ENCODE measurements around the gene IRGQ. TPM values are rescaled to one million over a fixed set of nuclear protein-coding genes. Genes with fewer than 3 reads are reported as not detected.
"Not testable (repeated sequence)": the region's sequence is repeated elsewhere in the genome, so short reads cannot be mapped to it uniquely, and the experiment has no call there.

Gene IRGQ
- total RNA-seq, 1 donor from 2014 or later, result 27.4 TPM

GRCh38 chr19:43589277-43589676, 6.7 kb downstream of the IRGQ start:
- peaks cover 8% of the 10 kb centered on the region for H3K4me1 Mint-ChIP-seq
- no peaks in the 10 kb centered on the region for H3K9me3 Mint-ChIP-seq
- H3K9ac ChIP-seq, result no peak overlapping the region
- H3F3A ChIP-seq (ENCODE audit: low read depth), result peaks cover 7% of the 10 kb centered on the region
- peaks cover 17% of the 10 kb centered on the region for H4K20me1 ChIP-seq (ENCODE audit: low read depth)
- H3K4me3 ChIP-seq, result no peak overlapping the region
- no peaks in the 10 kb centered on the region for H3K4me1 ChIP-seq
- peaks cover 25% of the 10 kb centered on the region for H3K36me3 Mint-ChIP-seq
- no peak overlapping the region for H3K27ac ChIP-seq
- TF ChIP-seq CTCF (IDR thresholded peaks at IDR 0.05) (no peak), EZH2phosphoT487 (IDR thresholded peaks at IDR 0.05) (no peak), EZH2 (IDR thresholded peaks at IDR 0.05) (no peak)
- H2AFZ ChIP-seq (replicated peaks), result no peak overlapping the region
- DNase-seq (ENCODE audit: low spot score), result no peak
- peaks cover 11% of the 10 kb centered on the region for H3K79me2 ChIP-seq (ENCODE audit: low read depth)
- H3K9me3 ChIP-seq (ENCODE audit: low read depth), result no peaks in the 10 kb centered on the region
- H3K36me3 ChIP-seq, result no peaks in the 10 kb centered on the region
- H3K27me3 ChIP-seq, result no peaks in the 10 kb centered on the region
- H3K27me3 Mint-ChIP-seq (ENCODE audit: insufficient read depth, low read depth), result peaks cover 11% of the 10 kb centered on the region
- H3K4me2 ChIP-seq, result no peak overlapping the region
- no peak overlapping the region for H3K4me3 Mint-ChIP-seq
- no peak overlapping the region for H3K27ac Mint-ChIP-seq

DNA sequence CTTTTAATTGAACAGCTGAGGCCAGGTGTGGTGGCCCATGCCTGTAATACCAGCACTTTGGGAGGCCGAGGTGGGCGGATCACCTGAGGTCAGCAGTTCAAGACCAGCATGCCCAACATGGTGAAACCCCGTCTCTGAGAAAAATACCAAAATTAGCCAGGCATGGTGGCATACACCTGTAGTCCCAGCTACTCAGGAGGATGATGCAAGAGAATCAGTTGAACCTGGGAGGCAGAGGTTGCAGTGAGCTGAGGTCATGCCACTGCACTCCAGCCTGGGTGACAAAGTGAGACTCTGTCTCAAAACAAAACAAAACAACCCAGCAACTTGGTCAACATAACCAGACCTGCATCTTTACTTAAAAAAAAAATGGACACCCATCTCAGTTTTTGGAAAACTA, 8.9 kb downstream of the IRGQ start:
- H3K36me3 Mint-ChIP-seq, result peaks cover 16% of the 10 kb centered on the region

DNA sequence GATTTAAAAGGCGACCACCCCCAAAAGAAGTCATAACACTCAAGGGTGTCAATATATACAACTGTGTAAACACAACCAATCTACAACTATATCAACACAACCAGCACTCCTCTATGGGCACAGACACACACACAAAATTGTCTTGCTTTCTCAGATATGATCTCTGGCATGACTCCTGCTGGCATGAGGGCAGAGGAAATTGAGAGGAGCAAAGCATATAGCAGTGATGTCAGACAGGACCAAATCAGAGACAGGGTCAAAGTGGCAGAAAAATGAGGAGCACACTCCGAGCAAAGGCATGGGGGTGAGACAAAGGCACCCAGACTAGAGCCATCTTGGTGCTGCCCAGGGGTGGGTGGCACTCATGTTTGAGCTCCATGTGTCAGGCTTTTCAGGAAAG, 9.6 kb downstream of the IRGQ start:
- Mint-ChIP-seq H3K4me1 (peaks cover 7% of the 10 kb centered on the region), H3K4me3 (no peak overlapping the region), H3K27ac (no peak overlapping the region), H3K9me3 (no peaks in the 10 kb centered on the region), H3K27me3 (ENCODE audit: insufficient read depth, low read depth) (peaks cover 4% of the 10 kb centered on the region), H3K36me3 (peaks cover 16% of the 10 kb centered on the region)
- Histone ChIP-seq H3K9ac (no peak overlapping the region), H3K79me2 (ENCODE audit: low read depth) (no peaks in the 10 kb centered on the region), H3K36me3 (no peaks in the 10 kb centered on the region), H3K9me3 (ENCODE audit: low read depth) (no peaks in the 10 kb centered on the region), H3K27me3 (no peaks in the 10 kb centered on the region), H3F3A (ENCODE audit: low read depth) (peaks cover 11% of the 10 kb centered on the region), H3K4me2 (no peak overlapping the region), H3K4me1 (no peaks in the 10 kb centered on the region), H2AFZ (replicated peaks) (no peak overlapping the region), H4K20me1 (ENCODE audit: low read depth) (peaks cover 5% of the 10 kb centered on the region), H3K4me3 (no peak overlapping the region), H3K27ac (no peak overlapping the region)
- DNase-seq (ENCODE audit: low spot score), result no peak
- no peak for TF ChIP-seq EZH2phosphoT487 (IDR thresholded peaks at IDR 0.05)
- TF ChIP-seq CTCF (IDR thresholded peaks at IDR 0.05), result no peak
- TF ChIP-seq EZH2 (IDR thresholded peaks at IDR 0.05), result no peak

More for the DNA sequence above, 8.9 kb downstream of the IRGQ start:
- H3K4me2 ChIP-seq; H3K36me3 ChIP-seq; H4K20me1 ChIP-seq (ENCODE audit: low read depth); H2AFZ ChIP-seq (replicated peaks); H3K9me3 ChIP-seq (ENCODE audit: low read depth); H3K4me1 Mint-ChIP-seq; H3K4me3 Mint-ChIP-seq; H3K4me1 ChIP-seq; DNase-seq (ENCODE audit: low spot score); H3K27ac Mint-ChIP-seq; H3K27me3 ChIP-seq; H3K27me3 Mint-ChIP-seq (ENCODE audit: insufficient read depth, low read depth); H3K27ac ChIP-seq; H3K4me3 ChIP-seq; H3K9ac ChIP-seq; H3K79me2 ChIP-seq (ENCODE audit: low read depth); H3K9me3 Mint-ChIP-seq: not testable (repeated sequence)
- H3F3A ChIP-seq (ENCODE audit: low read depth), result peaks cover 11% of the 10 kb centered on the region

DNA sequence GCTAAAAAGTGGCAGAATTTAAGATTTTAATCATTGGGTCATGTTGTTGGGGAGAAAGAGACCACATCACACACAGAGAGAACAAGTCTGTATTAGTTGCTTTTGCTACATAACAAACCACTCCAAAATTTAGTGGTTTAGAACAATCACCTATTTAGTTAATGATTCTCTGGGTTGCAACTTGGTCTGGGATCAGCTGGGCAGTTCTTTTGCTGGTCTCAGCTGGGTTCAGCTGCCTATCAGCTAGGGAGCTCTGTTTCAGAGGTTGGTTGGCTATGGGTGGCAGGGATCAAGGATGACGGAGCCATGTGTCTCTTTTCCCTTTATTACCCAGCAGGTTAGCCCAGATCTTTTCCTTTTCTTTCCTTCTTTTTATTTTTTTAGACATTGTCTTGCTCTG, 11.4 kb downstream of the IRGQ start:
- Histone ChIP-seq H3F3A (ENCODE audit: low read depth) (peaks cover 11% of the 10 kb centered on the region), H3K9ac (no peak overlapping the region), H3K4me1 (peaks cover 6% of the 10 kb centered on the region), H4K20me1 (ENCODE audit: low read depth) (no peaks in the 10 kb centered on the region), H3K36me3 (no peaks in the 10 kb centered on the region), H3K27ac (no peak overlapping the region), H2AFZ (replicated peaks) (no peak overlapping the region), H3K27me3 (no peaks in the 10 kb centered on the region), H3K9me3 (ENCODE audit: low read depth) (no peaks in the 10 kb centered on the region), H3K4me2 (no peak overlapping the region), H3K4me3 (no peak overlapping the region), H3K79me2 (ENCODE audit: low read depth) (peaks cover 7% of the 10 kb centered on the region)
- no peak overlapping the region for H3K4me3 Mint-ChIP-seq
- H3K36me3 Mint-ChIP-seq, result peaks cover 14% of the 10 kb centered on the region
- no peak for DNase-seq (ENCODE audit: low spot score)
- H3K27me3 Mint-ChIP-seq (ENCODE audit: insufficient read depth, low read depth), result peaks cover 4% of the 10 kb centered on the region
- H3K27ac Mint-ChIP-seq, result peak overlapping the region; percentile 84
- TF ChIP-seq EZH2phosphoT487 (IDR thresholded peaks at IDR 0.05), result no peak
- no peak for TF ChIP-seq CTCF (IDR thresholded peaks at IDR 0.05)
- no peak for TF ChIP-seq EZH2 (IDR thresholded peaks at IDR 0.05)
- H3K4me1 Mint-ChIP-seq, result peaks cover 16% of the 10 kb centered on the region
- no peaks in the 10 kb centered on the region for H3K9me3 Mint-ChIP-seq
